A549 (cell line): Measurements from ENCODE around the gene FAM76A.

ENCODE experiments used
- BHLHE40 ChIP-seq: IDR thresholded peaks from 2 replicates; pipeline ENCODE4 v1.6.1; 2012; ENCODE audit warnings: low read depth, low read length, inconsistent platforms
- CBX8 ChIP-seq: fragments of 200-600 bp; sonication (generic); IDR thresholded peaks from 2 replicates; pipeline ENCODE4 v1.6.1; 2016
- EP300 ChIP-seq, 2 experiments: fragments of >200 bp; sonication (Bioruptor Twin); formaldehyde crosslinking; IDR thresholded peaks; 2 replicates in 1 of 2; 3 replicates in 1 of 2; pipeline ENCODE4 v1.6.1; 2016 to 2017
- HOXB13 ChIP-seq: fragments of 250-450 bp; sonication (Bioruptor Pico); IDR thresholded peaks from 2 replicates; pipeline ENCODE4 v1.5.0; 2020; ENCODE audit warnings: low read depth, mild to moderate bottlenecking, moderate library complexity
- MAFK ChIP-seq: fragments of 450-650 bp; IDR thresholded peaks from 2 replicates; pipeline ENCODE4 v1.6.1; 2014; ENCODE audit not compliant: partially characterized antibody
- RFX5 ChIP-seq: fragments of 450-650 bp; IDR thresholded peaks from 2 replicates; pipeline ENCODE4 v1.7.1; 2014; ENCODE audit warnings: antibody characterized with exemption, mild to moderate bottlenecking, moderate library complexity
- RNF2 ChIP-seq: fragments of 200-600 bp; sonication (generic); IDR thresholded peaks from 2 replicates; pipeline ENCODE4 v1.6.1; 2016; ENCODE audit warnings: low read depth, mild to moderate bottlenecking, antibody characterized with exemption, moderate library complexity, borderline replicate concordance
- TP53 ChIP-seq: fragments of 250-450 bp; sonication (Bioruptor Pico); IDR thresholded peaks from 2 replicates; pipeline ENCODE4 v1.5.0; 2021; ENCODE audit warnings: mild to moderate bottlenecking, moderate library complexity
- TF ChIP-seq, protein P1 (sequence below): fragments of >200 bp; sonication (Bioruptor Twin); formaldehyde crosslinking; IDR thresholded peaks from 3 replicates; pipeline ENCODE4 v1.5.1; 2016
- TF ChIP-seq, protein P2 (sequence below): IDR thresholded peaks from 2 replicates; pipeline ENCODE4 v1.6.1; 2012

DNA sequence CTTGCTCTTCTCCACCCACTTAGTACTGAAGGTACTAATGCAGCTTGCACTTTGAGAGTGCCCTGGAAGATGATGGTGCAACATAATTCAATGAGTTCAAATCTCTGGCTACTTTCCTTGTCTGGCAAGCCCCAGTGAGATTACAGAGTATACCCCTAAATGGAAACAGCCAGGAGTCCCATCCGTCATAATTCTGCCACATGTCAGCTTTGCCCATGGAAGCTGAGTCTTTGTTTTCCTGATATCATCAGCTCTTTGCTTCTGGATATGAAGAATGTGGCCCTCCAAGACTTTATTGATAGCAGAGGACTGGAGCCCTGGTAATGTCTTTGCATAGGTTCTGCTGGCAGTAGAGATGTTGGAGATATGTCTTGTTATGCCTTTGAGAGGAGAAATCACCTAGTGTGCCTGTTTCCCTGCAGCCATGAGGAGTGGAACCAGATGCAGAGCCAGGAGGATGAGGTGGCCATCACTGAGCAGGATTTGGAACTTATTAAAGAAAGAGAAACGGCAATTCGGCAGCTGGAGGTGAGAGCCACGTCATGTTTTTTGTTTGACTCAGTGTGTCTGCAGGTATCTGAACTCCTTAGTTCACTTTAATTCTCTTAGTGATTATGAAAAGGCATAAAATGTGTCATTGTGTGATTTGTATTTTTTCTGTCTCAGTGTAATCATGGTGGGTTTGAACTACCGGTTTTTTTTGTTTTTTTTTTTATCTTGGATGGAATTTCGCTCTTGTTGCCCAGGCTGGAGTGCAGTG, 86.2 kb downstream of the FAM76A start:
- no peak for TF ChIP-seq EP300 (IDR thresholded peaks at IDR 0.05)
- TF ChIP-seq, protein P1, sequence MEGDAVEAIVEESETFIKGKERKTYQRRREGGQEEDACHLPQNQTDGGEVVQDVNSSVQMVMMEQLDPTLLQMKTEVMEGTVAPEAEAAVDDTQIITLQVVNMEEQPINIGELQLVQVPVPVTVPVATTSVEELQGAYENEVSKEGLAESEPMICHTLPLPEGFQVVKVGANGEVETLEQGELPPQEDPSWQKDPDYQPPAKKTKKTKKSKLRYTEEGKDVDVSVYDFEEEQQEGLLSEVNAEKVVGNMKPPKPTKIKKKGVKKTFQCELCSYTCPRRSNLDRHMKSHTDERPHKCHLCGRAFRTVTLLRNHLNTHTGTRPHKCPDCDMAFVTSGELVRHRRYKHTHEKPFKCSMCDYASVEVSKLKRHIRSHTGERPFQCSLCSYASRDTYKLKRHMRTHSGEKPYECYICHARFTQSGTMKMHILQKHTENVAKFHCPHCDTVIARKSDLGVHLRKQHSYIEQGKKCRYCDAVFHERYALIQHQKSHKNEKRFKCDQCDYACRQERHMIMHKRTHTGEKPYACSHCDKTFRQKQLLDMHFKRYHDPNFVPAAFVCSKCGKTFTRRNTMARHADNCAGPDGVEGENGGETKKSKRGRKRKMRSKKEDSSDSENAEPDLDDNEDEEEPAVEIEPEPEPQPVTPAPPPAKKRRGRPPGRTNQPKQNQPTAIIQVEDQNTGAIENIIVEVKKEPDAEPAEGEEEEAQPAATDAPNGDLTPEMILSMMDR: no peak
- TF ChIP-seq RNF2: no peak
- no peak for TF ChIP-seq BHLHE40
- TF ChIP-seq RFX5: no peak
- TF ChIP-seq MAFK: no peak
- no peak for TF ChIP-seq HOXB13 (CRISPR knock-in tag)
- TF ChIP-seq, protein P2, sequence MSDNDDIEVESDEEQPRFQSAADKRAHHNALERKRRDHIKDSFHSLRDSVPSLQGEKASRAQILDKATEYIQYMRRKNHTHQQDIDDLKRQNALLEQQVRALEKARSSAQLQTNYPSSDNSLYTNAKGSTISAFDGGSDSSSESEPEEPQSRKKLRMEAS: no peak
- no peak for TF ChIP-seq TP53
- TF ChIP-seq CBX8: no peak
